Neutrophil (primary cell): Measurements from ENCODE around the gene CANT1.
"Not testable (repeated sequence)": the region's sequence is repeated elsewhere in the genome, so short reads cannot be mapped to it uniquely, and the experiment has no call there.

ENCODE experiments used
- H3K27ac ChIP-seq: fragments of 200-600 bp; sonication (generic); 2 replicates; pipeline ENCODE4 v1.5.1; 2016; ENCODE audit warnings: mild to moderate bottlenecking, moderate library complexity
- H3K27me3 ChIP-seq: fragments of 200-600 bp; sonication (generic); 2 replicates; pipeline ENCODE4 v1.6.0; 2016; ENCODE audit warnings: mild to moderate bottlenecking
- H3K36me3 ChIP-seq: fragments of 200-600 bp; sonication (generic); 2 replicates; pipeline ENCODE4 v1.5.1; 2017
- H3K4me1 ChIP-seq, 2 experiments: fragments of 200-600 bp in 1 of 2; sonication (generic) in 1 of 2; 1 replicate in 1 of 2; 2 replicates in 1 of 2; pipeline versions ENCODE4 v1.5.1 to v1.6.1; 2013 to 2016; ENCODE audit warnings: low read depth in 1 of 2, low read length in 1 of 2, mild to moderate bottlenecking in 1 of 2, moderate library complexity in 1 of 2; ENCODE audit not compliant: control insufficient read depth in 1 of 2, insufficient read depth in 1 of 2
- H3K4me3 ChIP-seq, 2 experiments: fragments of 200-600 bp in 1 of 2; sonication (generic) in 1 of 2; 1 replicate in 1 of 2; 2 replicates in 1 of 2; pipeline ENCODE4 v1.5.1; 2013 to 2016; ENCODE audit warnings: low read depth in 1 of 2, low read length in 1 of 2, mild to moderate bottlenecking in 1 of 2, moderate library complexity in 1 of 2
- H3K9me3 ChIP-seq: fragments of 200-600 bp; sonication (generic); 2 replicates; pipeline ENCODE4 v1.5.1; 2016
- CTCF ChIP-seq: fragments of 200-600 bp; sonication (generic); IDR thresholded peaks from 2 replicates; pipeline ENCODE4 v1.5.1; 2016; ENCODE audit warnings: antibody characterized with exemption

The CANT1 gene

DNA sequence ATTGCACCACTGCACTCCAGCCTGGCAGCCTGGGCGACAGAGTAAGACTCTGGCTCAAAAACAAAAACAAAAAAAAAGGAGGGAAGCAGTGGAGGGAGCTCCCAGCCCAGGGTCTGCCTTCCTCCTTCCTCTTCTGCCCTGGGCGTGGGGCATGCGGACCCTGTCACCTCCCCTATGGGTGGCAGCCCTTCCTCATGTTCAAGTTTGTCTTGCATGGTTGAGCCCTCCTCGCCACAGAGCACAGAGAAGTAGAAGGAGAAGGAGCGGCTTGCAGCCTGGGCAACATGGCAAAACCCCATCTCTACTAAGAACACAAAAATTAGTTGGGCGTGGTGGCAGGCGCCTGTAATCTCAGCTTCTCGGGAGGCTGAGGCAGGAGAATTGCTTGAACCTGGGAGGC lies 62.9 kb downstream of the CANT1 start:
- no peaks in the 10 kb centered on the region for H3K36me3 ChIP-seq
- TF ChIP-seq CTCF = no peak
- no peaks in the 10 kb centered on the region for H3K4me1 ChIP-seq
- no peaks in the 10 kb centered on the region for H3K9me3 ChIP-seq
- H3K27me3 ChIP-seq = no peaks in the 10 kb centered on the region
- no peak overlapping the region for H3K27ac ChIP-seq
- H3K4me3 ChIP-seq = no peak overlapping the region

GRCh38 chr17:78946131-78946530 lies 63.4 kb downstream of the CANT1 start:
- Histone ChIP-seq H3K9me3 (no peaks in the 10 kb centered on the region), H3K27ac (no peak overlapping the region), H3K4me3 (no peak overlapping the region), H3K36me3 (no peaks in the 10 kb centered on the region), H3K27me3 (no peaks in the 10 kb centered on the region), H3K4me1 (no peaks in the 10 kb centered on the region)
- TF ChIP-seq CTCF = no peak

DNA sequence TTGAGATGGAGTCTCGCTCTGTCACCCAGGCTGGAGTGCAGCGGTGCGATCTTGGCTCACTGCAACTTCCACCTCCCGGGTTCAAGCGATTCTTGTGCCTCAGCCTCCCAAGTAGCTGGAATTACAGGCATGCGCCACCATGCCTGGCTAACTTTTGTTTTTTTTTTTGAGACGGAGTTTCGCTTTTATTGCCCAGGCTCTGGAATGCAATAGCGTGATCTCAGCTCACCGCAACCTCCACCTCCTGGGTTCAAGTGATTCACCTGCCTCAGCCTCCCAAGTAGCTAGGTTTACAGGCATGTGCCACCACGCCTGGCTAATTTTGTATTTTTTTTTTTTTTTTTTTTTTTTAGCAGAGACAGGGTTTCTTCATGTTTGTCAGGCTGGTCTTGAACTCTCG lies 64.1 kb downstream of the CANT1 start:
- not testable (repeated sequence) for H3K27me3 ChIP-seq, H3K36me3 ChIP-seq, H3K9me3 ChIP-seq, H3K4me3 ChIP-seq, H3K4me1 ChIP-seq, H3K27ac ChIP-seq

GRCh38 chr17:78944956-78945355 lies 64.6 kb downstream of the CANT1 start:
- Histone ChIP-seq H3K4me1 (no peaks in the 10 kb centered on the region), H3K4me3 (no peak overlapping the region), H3K27me3 (no peaks in the 10 kb centered on the region), H3K9me3 (no peaks in the 10 kb centered on the region), H3K36me3 (no peaks in the 10 kb centered on the region), H3K27ac (no peak overlapping the region)
- TF ChIP-seq CTCF = no peak

DNA sequence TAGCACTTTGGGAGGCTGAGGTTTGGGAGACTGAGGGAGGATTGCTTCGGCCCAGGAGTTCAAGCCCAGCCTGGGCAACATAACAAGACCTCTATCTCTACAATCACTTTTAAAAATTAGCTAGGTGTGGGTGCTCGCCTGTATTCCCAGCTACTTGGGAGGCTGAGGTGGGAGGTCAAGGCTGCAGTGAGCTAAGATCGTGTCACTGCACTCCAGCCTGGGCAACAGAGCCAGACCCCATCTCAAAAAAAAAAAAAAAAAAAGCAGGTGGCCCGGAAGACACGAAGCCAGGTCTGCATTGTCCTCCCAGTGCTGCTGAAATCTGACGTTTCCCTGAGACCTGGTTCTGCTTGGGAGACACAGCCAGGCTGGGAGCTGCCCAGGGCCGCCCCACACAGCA lies 65.5 kb downstream of the CANT1 start:
- Histone ChIP-seq H3K4me1 (no peaks in the 10 kb centered on the region), H3K4me3 (no peak overlapping the region), H3K27ac (no peak overlapping the region), H3K9me3 (no peaks in the 10 kb centered on the region), H3K36me3 (no peaks in the 10 kb centered on the region), H3K27me3 (no peaks in the 10 kb centered on the region)
- no peak for TF ChIP-seq CTCF
